NCI-H1105 treated with DMSO at 0.1 percent for 48 hours (cell line): ENCODE measurements around the gene RBFOX2.

ENCODE experiments used
- DNase-seq: peaks from one replicate; lab custom pipeline; 2025; lab: John Stamatoyannopoulos, UW

RBFOX2 gene

DNA sequence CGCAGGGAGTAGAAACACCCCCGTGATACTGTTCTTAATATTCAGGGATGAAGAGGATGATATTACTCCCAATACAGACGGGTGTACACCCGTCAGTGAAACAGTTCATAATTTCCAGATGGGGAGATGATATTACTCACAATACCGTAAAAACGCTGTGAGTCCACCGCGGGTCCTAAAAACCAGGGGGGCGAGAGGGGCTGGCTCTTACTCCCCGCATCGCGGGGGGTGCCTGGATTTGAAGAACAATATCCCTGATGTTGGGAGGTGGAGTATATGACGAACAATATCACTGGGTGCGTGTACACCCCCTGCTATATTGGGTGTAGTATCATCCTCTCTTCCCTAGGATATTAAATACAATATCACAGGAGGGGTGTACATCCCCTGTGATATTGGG lies 331.5 kb downstream of the RBFOX2 start:
- DNase-seq, result no peak

DNA sequence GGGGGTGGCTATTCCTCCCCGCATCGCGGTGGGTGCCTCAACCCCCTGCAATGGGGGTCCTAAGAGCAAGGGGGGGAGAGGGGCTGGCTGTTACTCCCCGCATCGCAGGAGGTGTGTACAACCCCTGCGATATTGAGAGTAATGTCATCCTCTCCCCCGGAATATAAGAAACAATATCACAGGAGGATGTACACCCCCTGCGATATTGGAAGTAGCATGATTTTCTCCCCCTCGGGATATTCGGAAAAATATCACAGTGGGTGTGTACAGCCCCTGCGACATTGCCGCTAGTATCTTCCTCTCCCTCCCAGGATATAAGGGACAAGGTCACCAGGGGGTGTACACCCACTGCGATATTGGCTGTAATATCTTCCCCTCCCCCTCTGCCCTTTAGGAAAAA lies 333.4 kb downstream of the RBFOX2 start:
- DNase-seq, result no peak

- no peak for DNase-seq
Observed at GRCh38 chr22:35690001-35690400, 338.6 kb downstream of the RBFOX2 start.

GRCh38 chr22:35688913-35689675 lies 339.5 kb downstream of the RBFOX2 start:
- DNase-seq, result no peak
